Uterus (tissue), 2 donors: ENCODE data around the gene CDH4.

Source experiments
- POLR2A ChIP-seq, 2 donors: fragments of 450-650 bp; IDR thresholded peaks; one replicate each; pipeline ENCODE4 v1.6.1; 2016; ENCODE audit warnings: antibody characterized with exemption in 2 of 2, mild to moderate bottlenecking in 1 of 2, moderate library complexity in 1 of 2
- TF ChIP-seq, protein P1 (sequence below), 4 experiments: fragments of 200-600 bp in 2 of 4; fragments of 450-650 bp in 2 of 4; sonication (generic) in 2 of 4; IDR thresholded peaks; one replicate each; pipeline ENCODE4 v1.5.1; 2016 to 2019; ENCODE audit warnings: antibody characterized with exemption in 4 of 4, mild to moderate bottlenecking in 2 of 4, moderate library complexity in 1 of 4

- TF ChIP-seq, protein P1, sequence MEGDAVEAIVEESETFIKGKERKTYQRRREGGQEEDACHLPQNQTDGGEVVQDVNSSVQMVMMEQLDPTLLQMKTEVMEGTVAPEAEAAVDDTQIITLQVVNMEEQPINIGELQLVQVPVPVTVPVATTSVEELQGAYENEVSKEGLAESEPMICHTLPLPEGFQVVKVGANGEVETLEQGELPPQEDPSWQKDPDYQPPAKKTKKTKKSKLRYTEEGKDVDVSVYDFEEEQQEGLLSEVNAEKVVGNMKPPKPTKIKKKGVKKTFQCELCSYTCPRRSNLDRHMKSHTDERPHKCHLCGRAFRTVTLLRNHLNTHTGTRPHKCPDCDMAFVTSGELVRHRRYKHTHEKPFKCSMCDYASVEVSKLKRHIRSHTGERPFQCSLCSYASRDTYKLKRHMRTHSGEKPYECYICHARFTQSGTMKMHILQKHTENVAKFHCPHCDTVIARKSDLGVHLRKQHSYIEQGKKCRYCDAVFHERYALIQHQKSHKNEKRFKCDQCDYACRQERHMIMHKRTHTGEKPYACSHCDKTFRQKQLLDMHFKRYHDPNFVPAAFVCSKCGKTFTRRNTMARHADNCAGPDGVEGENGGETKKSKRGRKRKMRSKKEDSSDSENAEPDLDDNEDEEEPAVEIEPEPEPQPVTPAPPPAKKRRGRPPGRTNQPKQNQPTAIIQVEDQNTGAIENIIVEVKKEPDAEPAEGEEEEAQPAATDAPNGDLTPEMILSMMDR (IDR thresholded peaks at IDR 0.05): no peak
- no peak for TF ChIP-seq POLR2A (IDR thresholded peaks at IDR 0.05)
Measured at GRCh38 chr20:61515922-61516321, 263.9 kb downstream of the CDH4 start.
